ENCODE results near the gene FAM32A. TPM values are rescaled to one million over a fixed set of nuclear protein-coding genes. Genes with fewer than 3 reads are reported as not detected.

FAM32A gene
- total and polyA plus RNA-seq, 2 of the 8 experiments (the other 6 are each of a cell fraction or from before 2014, with no cell fraction given): 75.6 to 105 TPM

DNA sequence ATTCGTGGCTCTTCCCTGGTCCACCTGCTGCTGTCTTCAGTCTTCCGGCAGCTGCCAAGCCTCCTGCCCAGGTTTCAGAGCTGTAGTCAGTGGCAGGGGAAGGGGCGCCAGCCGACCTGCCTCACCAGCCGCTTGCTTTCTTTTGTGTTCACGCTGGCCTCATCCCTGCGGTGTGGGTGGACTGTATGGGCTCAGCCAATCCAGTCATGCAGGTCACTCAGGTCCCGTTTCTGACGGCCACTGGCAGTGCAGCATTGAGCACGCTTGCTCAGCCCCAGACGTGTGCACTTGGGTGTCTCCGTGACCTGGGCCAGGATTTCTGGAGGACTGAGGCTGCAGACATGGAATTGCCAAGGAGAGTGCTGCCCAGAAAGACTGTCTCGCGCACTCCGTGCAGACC is 38.5 kb downstream of the FAM32A start:
- H3K36me3 ChIP-seq (ENCODE audit: control insufficient read depth in 2 of 4, insufficient read depth in 4 of 4, low read length in 3 of 4): peaks cover 0 to 3% (median 0%) of the 10 kb centered on the region in 4 experiments; a peak in 2 of 8 replicates

More for the DNA sequence above, 38.5 kb downstream of the FAM32A start:
- CTCF ChIA-PET (ENCODE audit: partially characterized antibody): interaction anchor here (1.0 to 1.4 kb wide), 3 partner anchors 38 to 159 kb away, joined by 3 to 5 read pairs (median 3); no protein-coding TSS in a partner anchor
- POLR2A ChIA-PET (ENCODE audit: partially characterized antibody): interaction anchor here (1.2 to 1.6 kb wide), 2 partner anchors 17 to 38 kb away, joined by 3 read pairs; no protein-coding TSS in a partner anchor
- H3K23ac ChIP-seq (ENCODE audit: insufficient read length): no peak overlapping the region
- H3K4me2 ChIP-seq (ENCODE audit: insufficient read depth in 1 of 2, low read depth in 2 of 2, low read length in 2 of 2): no peak overlapping the region
- H2AK5ac ChIP-seq (ENCODE audit: low read depth, low read length): no peak overlapping the region
- no peak overlapping the region for H4K8ac ChIP-seq (ENCODE audit: extremely low read depth, insufficient read depth, low read length)
- H3K4ac ChIP-seq (replicated peaks; ENCODE audit: insufficient read length, low read depth, low read length): no peak overlapping the region
- no peak overlapping the region for H4K5ac ChIP-seq (ENCODE audit: insufficient read length, low read depth, low read length)
- peaks cover 3 to 5% of the 10 kb centered on the region in 2 experiments for H4K20me1 ChIP-seq (replicated peaks in 1 of 2; ENCODE audit: control insufficient read depth in 1 of 2, insufficient read depth in 2 of 2, low read length in 2 of 2)
- H2BK5ac ChIP-seq (ENCODE audit: low read depth, low read length): no peak overlapping the region; the same call in 1 of the 2 replicates
- no peak overlapping the region for H4K91ac ChIP-seq (replicated peaks; ENCODE audit: insufficient read length, low read length)
- no peak overlapping the region for H3K14ac ChIP-seq (ENCODE audit: insufficient read length)
- DNase-seq (ENCODE audit: low read depth in 1 of 2, low spot score in 2 of 2) (no peak), FAIRE-seq (no peak)
- H3K79me2 ChIP-seq (ENCODE audit: control insufficient read depth in 1 of 2, insufficient read depth in 2 of 2, low read length in 2 of 2): no peaks in the 10 kb centered on the region
- H2BK20ac ChIP-seq (ENCODE audit: low read length): no peak overlapping the region
- no peak overlapping the region for H3K18ac ChIP-seq (ENCODE audit: extremely low read depth, low read length)
- no peak overlapping the region for H3K9ac ChIP-seq (replicated peaks in 1 of 4; ENCODE audit: extremely low read depth in 1 of 4, low read depth in 3 of 4, low read length in 3 of 4)
- H3K79me1 ChIP-seq (ENCODE audit: low read depth, low read length): no peaks in the 10 kb centered on the region
- no peak overlapping the region for H3K4me3 ChIP-seq (ENCODE audit: extremely low read depth in 1 of 4, insufficient read depth in 2 of 4, low read depth in 3 of 4, low read length in 4 of 4)
- H3K27ac ChIP-seq (ENCODE audit: low read depth, low read length): no peak overlapping the region
- no peak overlapping the region for H3K56ac ChIP-seq (replicated peaks; ENCODE audit: insufficient read length, low read depth, low read length)
- no peaks in the 10 kb centered on the region; a peak in 1 of 7 replicates for H3K27me3 ChIP-seq (replicated peaks in 1 of 4; ENCODE audit: control insufficient read depth in 3 of 4, extremely low read depth in 1 of 4, insufficient read depth in 3 of 4, low read length in 3 of 4)
- no peak overlapping the region for H2AFZ ChIP-seq (ENCODE audit: low read length)
- H3K9me3 ChIP-seq (ENCODE audit: insufficient read depth in 2 of 2, low read depth in 1 of 2, low read length in 1 of 2): no peaks in the 10 kb centered on the region
- no peak for TF ChIP-seq SIN3A (conservative IDR thresholded peaks at IDR 0.05 in 1 of 2, IDR thresholded peaks at IDR 0.05 in 1 of 2; ENCODE audit: low read depth in 1 of 2, low read length in 2 of 2)
- no peak for TF ChIP-seq RBBP5 (IDR thresholded peaks at IDR 0.05; ENCODE audit: borderline replicate concordance, low read depth, low read length)
- no peak for TF ChIP-seq FOSL1 (IDR thresholded peaks at IDR 0.05; ENCODE audit: insufficient read depth, low read depth, low read length)
- no peak for TF ChIP-seq TCF12 (IDR thresholded peaks at IDR 0.05; ENCODE audit: low read depth, low read length)
- no peak for TF ChIP-seq KDM1A (IDR thresholded peaks at IDR 0.05; ENCODE audit: borderline replicate concordance, low read length)
- no peak for TF ChIP-seq BCL11A (IDR thresholded peaks at IDR 0.05; ENCODE audit: low read depth in 2 of 2, low read length in 2 of 2)
- TF ChIP-seq TAF1 (IDR thresholded peaks at IDR 0.05; ENCODE audit: low read depth, low read length): no peak
- no peak for TF ChIP-seq CEBPB (IDR thresholded peaks at IDR 0.05; ENCODE audit: low read depth, low read length)
- TF ChIP-seq RXRA (IDR thresholded peaks at IDR 0.05; ENCODE audit: insufficient read depth, low read depth, low read length): no peak
- no peak overlapping the region for H2BK12ac ChIP-seq (ENCODE audit: low read depth, low read length)
- no peak overlapping the region for H2BK15ac ChIP-seq (ENCODE audit: low read length)
- H3K23me2 ChIP-seq (ENCODE audit: low read depth, low read length): no peaks in the 10 kb centered on the region
- H3K4me1 ChIP-seq (replicated peaks in 1 of 4; ENCODE audit: control insufficient read depth in 3 of 4, insufficient read depth in 4 of 4, low read length in 3 of 4): no peaks in the 10 kb centered on the region
- no peak overlapping the region for H2BK120ac ChIP-seq (replicated peaks; ENCODE audit: low read depth, low read length)
- 73% methylated on average over 12 of the region's 15 CpGs; no CpG with 5 or more reads in 1 of the 2 experiments for WGBS, 2 experiments (ENCODE audit: extremely low coverage in 1 of 2, insufficient coverage in 1 of 2, insufficient read length in 1 of 2, insufficient replicate concordance in 2 of 2, low coverage in 1 of 2, low lambda C conversion rate in 2 of 2, missing lambda C conversion rate in 1 of 2)

Measured in H1 (cell line).